GM18505 (cell line): ENCODE measurements around the gene KIF6.

Source experiments
- ATAC-seq: cut with Tn5 transposase; IDR thresholded peaks from one replicate; pipeline ENCODE4 v1.9.1; 2021; ENCODE audit not compliant: unreplicated experiment
- POLR2A ChIP-seq: IDR thresholded peaks from 4 replicates; pipeline ENCODE4 v1.6.1; 2011; ENCODE audit warnings: borderline replicate concordance; ENCODE audit not compliant: insufficient read depth, insufficient read length; ENCODE audit errors: extremely low read depth

The KIF6 gene

GRCh38 chr6:39415482-39415881 lies 309.7 kb downstream of the KIF6 start:
- no peak for ATAC-seq
- no peak for TF ChIP-seq POLR2A

DNA sequence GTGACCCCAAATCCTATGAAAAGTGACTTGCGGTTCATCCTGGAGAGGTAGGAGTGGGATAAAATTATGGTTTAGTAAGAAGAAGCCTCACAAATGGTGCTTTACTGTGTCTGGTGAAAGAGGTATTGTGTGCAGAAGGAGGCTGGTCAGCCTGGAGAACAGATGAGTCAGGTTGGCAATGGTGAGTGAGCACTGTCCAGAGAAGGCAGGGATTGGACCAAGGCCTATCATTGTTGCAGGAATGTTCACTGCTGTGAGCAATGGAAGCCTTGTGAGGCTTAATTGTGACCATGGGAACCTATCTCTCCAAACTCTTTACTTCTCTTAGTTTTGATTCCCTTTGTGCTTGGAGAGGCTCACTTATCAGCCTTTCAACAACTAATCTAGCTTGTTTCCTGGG lies 313.7 kb downstream of the KIF6 start:
- no peak for ATAC-seq
- no peak for TF ChIP-seq POLR2A

GRCh38 chr6:39411001-39411400 lies 314.2 kb downstream of the KIF6 start:
- ATAC-seq, result no peak

GRCh38 chr6:39409889-39410288 lies 315.3 kb downstream of the KIF6 start:
- no peak for ATAC-seq
- TF ChIP-seq POLR2A, result no peak

More at GRCh38 chr6:39411001-39411400, 314.2 kb downstream of the KIF6 start:
- no peak for TF ChIP-seq POLR2A

- ATAC-seq, result peak; percentile 84
- no peak for TF ChIP-seq POLR2A
Measured at GRCh38 chr6:39407446-39407993, 317.7 kb downstream of the KIF6 start.

DNA sequence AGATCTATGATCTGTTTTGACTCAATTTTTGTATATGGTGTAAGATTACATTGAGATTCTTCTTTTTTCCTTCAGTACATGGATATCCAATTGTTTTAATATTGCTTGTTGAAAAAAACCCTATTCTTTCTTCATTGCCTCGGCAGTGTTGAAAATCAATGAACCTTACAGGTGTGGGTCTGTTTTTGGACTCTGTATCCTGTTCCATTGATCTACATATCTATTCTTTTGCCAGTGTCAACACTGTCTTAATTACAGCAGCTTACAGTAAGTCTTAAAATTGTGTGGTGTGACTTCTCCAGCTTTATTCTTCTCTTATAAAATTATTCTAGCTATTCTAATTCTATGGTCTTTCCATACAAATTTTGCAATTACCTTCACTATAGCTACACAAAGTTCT lies 320.9 kb downstream of the KIF6 start:
- no peak for TF ChIP-seq POLR2A
- ATAC-seq, result no peak

GRCh38 chr6:39403304-39403703 lies 321.9 kb downstream of the KIF6 start:
- ATAC-seq, result no peak
- no peak for TF ChIP-seq POLR2A

DNA sequence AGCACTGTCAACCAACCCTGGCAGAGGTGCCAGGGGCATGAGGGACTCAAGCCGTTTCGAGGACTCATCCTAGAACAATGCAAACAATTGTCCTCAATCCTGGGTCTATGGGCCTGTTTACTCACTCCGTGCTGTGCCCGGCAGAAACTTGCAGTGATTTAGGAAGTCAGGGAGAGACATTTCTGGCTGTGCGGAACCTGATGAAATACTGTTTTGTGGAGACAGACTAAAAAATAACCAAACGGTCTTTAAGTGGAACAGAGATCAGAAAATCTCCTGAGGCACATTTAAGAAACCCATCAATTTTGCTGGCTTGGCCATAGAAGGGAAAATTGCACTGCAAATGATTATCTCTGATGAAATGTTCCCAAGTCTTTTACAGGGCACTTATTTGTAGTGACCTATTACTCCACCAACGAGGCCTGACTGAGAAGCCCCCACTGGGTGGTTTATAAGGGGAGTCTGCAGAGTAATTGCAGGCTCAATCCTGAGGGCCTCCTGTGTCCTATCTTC lies 322.9 kb downstream of the KIF6 start:
- ATAC-seq, result no peak
- no peak for TF ChIP-seq POLR2A

- ATAC-seq, result no peak
- no peak for TF ChIP-seq POLR2A
Measured at GRCh38 chr6:39401376-39401775, 323.8 kb downstream of the KIF6 start.

GRCh38 chr6:39400026-39400425 lies 325.2 kb downstream of the KIF6 start:
- no peak for TF ChIP-seq POLR2A
- no peak for ATAC-seq

GRCh38 chr6:39396854-39397253 lies 328.4 kb downstream of the KIF6 start:
- no peak for ATAC-seq
- no peak for TF ChIP-seq POLR2A

- no peak for ATAC-seq
- TF ChIP-seq POLR2A, result no peak
Measured at GRCh38 chr6:39393075-39393474, 332.1 kb downstream of the KIF6 start.

DNA sequence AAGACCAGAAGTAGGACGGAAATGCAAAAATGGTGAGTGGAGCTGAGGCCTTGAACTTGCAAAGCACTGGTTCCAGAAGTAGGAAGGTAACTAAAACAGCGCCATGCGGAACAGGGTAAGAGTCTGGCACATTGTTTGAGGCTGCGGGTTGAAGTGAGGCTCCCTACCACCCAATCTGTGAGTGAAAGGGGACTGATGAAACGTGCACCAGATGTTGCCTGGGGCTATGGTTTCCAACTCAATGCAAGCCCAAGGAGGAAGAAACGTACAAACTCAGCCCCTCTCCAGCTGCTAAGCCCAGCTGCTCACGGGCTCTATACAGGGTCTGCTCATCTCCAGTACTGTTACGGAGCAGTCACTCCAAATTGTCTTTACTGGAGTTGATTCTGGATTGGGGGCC lies 334.0 kb downstream of the KIF6 start:
- no peak for ATAC-seq
- no peak for TF ChIP-seq POLR2A

DNA sequence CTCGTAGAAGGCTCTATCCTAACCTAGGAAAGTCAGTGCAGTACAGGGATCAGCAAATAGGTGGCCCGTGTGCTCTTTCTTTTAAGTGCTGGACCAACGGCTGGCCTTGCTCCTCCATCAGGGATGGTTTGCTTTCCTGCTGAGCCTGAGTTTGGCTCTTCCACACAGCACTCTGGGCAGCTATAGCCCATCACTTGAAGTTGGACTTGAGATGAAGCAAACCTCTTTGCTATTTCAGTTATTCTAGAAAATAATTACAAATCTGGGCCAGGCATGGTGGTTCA lies 335.8 kb downstream of the KIF6 start:
- no peak for ATAC-seq
- TF ChIP-seq POLR2A, result no peak
